ENCODE results near the gene POT1.

- TF ChIP-seq CTCF (conservative IDR thresholded peaks at IDR 0.05; ENCODE audit: low read depth in 2 of 2) = no peak
- no peak for TF ChIP-seq POLR2AphosphoS5 (IDR thresholded peaks at IDR 0.05; ENCODE audit: low read depth)
Observed at GRCh38 chr7:124922200-124922599, 7.4 kb downstream of the POT1 start.

All from GM23338 (cell line).